Cortex of kidney (tissue), 1 donor: ENCODE results near the gene INTS12.

ENCODE experiments used
- DNase-seq: peaks from one replicate; lab custom pipeline; 2025; lab: John Stamatoyannopoulos, UW

The INTS12 gene

GRCh38 chr4:105683038-105683437 is 25.5 kb downstream of the INTS12 start:
- no peak for DNase-seq

GRCh38 chr4:105679186-105679585 is 29.3 kb downstream of the INTS12 start:
- no peak for DNase-seq

- no peak for DNase-seq
These were observed 30.8 kb downstream of the INTS12 start for GRCh38 chr4:105677709-105678108.

DNA sequence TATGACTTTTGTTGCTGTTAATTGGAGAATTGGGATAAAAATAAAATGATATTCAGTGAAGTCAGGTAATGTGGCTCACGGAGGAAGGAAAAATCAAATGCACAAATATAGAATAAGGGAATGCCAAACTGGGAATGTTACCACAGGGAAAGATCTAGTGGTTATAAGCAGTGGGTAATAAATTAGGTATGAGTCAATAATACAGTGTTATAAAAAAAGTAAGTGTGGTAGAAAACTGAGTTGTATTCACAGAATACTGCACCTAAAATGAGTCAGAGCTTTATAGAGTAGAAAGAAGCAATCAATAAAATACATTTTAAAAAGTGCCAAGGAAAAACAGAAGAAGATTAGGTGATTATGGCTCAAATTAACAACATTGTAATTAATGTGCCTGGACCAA is 34.5 kb downstream of the INTS12 start:
- no peak for DNase-seq

DNA sequence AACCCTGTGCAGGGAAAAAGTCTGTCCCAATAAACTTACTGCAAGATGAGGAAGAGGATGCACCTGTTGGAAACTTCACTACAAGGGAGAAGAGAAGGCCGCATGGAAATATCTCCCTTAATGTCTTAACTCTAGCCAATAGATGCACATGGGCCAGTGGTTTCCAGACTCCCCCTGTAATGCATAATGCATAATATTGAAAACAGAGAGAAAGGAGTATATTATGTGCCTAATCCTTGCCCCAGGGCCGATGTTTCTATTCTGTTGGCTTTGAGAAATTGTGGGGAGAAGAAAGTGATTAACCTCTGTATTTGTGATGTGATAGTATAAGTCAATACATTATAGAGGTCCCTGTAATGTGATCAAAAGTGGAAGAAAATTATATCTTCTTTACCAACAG is 37.2 kb downstream of the INTS12 start:
- DNase-seq, result no peak

- DNase-seq, result no peak
These were observed 37.8 kb downstream of the INTS12 start for GRCh38 chr4:105670684-105671083.

DNA sequence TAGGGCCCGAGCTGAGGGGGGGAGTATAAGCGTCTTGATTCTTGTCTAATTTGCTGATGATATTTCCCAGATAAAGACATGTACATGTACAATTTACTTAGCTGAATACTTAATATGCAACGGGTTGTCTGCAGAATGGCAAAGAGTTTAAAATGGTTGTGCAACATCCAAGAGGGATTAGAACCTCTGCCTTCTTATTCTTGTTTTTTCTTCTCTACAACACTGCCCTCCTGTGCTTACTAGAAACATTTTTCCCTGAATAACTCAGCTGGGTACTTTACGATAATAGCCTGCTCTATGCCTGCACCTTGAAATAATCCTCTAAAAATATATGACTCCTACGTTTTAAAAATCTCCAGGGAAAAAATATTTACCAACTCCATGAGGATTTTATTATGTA is 41.8 kb downstream of the INTS12 start:
- DNase-seq, result no peak

- no peak for DNase-seq
These were observed 45.4 kb downstream of the INTS12 start for GRCh38 chr4:105662935-105663675.

GRCh38 chr4:105661028-105661427 is 47.5 kb downstream of the INTS12 start:
- DNase-seq, result no peak

DNA sequence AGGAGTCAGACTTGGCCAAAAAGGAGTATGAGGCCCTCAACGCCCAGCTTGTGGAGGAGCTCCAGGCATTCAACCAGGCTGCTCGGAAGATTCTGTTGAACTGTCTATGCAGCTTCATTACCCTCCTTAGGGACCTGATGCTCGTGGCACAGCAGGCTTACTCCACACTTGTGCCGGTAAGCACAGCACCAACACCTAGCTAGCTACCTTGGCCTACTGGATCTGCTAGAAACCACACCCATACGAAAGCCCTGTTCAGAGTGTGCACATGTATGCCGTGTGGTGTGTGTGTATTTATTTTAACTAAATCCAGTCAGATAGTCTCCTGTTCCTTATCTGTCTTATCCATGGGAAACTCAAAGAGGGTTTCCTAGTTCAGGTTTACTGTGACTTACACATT is 49.3 kb downstream of the INTS12 start:
- no peak for DNase-seq

- DNase-seq, result no peak
These were observed 51.2 kb downstream of the INTS12 start for GRCh38 chr4:105657117-105657765.

DNA sequence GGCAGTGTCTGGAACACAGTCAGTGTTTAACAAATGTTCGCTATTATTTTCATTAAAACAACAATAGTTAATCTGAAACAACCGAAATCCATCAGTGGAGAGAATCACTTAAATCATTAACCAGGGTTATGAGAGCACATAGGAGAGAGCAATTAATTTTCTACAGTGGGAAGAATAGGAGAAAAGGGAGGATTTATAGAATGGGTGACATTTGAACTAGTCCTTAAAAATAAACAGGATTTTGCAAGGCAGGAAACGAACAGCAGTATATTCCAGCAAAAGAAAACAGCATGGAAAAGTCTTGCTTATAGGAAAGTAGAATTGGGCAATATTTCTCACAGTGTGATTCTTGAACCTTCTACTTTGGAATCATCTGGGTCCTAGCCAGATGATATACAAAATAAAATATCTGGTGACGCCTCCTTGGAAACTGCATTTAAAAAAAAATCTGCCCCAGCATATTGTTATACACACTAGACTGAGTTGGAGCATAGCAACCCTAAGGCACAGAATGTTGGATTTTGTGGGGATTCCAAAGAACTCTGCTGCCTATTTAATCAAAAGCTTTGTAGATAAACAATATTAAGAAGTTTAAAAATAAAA is 56.1 kb downstream of the INTS12 start:
- no peak for DNase-seq

DNA sequence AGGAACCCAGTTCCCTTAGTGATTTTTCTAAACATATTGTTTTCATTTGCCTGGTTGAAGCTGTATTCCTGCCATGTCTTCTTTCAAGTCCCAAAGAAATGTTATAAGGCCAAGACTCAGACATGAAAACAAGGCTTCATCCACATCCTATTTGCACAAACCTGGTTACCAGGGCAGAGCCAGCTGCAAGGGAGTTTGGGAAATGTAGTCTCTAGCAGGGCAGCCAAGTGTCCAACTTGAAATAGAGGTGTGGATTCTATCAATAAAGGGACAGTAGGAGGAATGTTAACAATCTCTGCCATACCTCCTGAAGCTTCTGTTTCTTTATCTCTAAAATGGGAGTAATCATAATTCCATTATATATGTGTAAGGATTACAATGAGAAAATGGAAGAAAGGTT is 56.6 kb downstream of the INTS12 start:
- DNase-seq, result no peak

DNA sequence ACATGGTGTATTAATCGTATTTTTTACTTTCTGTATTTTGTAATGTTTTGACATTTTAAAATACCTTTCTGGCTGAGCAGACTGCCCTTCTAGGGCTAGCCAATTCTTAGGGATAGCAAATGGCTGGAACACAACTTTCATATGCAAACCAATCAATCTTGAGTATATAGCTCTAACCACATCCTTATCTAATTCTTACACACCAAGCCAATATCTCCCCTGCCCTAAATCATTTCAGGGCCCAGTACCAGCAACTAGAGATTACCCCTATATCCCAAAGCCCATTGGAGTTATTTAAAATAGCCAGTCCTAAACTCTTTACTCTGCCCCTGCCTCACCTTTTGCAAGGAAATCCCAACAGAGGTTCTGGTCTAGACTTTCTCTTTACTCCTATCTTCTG is 58.3 kb downstream of the INTS12 start:
- no peak for DNase-seq

DNA sequence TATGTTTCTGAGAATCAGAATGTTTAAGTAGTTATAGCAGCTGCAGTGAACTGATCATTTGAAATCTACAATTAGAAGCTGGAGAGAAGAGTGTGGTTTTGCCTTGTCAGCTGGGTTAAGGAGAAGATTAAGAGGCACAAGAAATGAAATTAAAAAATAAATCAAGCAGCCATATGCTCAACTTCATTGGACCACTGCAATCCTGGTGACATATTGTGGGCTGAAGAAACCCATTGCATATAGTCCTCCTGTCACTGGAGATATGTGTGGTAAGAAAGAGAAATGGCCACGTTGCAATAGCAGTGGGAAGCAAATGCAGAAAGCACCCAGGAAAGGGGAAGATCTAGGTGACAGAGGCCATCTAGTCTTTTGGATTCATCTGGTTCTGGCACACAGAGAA is 63.0 kb downstream of the INTS12 start:
- DNase-seq, result no peak

DNA sequence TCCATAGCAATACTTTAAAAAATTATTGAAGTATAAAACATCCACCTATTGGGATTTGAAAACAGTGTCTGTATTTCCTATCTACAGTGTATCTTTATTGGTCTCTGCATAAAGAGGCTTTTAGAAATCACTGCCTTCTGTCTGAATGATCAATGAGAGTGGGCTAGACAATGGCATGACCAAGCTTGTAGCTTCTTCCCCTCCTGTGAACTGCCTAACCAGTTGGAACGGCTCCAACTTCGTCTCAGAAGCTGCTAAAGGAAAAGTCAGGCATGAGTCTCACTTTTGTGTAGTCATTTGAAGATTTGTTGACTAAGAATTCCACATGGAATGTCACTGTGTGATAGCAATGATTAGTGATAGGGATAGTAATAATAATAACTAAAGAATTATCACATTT is 64.2 kb downstream of the INTS12 start:
- no peak for DNase-seq

- DNase-seq, result no peak
These were observed 66.6 kb downstream of the INTS12 start for GRCh38 chr4:105641845-105642244.

DNA sequence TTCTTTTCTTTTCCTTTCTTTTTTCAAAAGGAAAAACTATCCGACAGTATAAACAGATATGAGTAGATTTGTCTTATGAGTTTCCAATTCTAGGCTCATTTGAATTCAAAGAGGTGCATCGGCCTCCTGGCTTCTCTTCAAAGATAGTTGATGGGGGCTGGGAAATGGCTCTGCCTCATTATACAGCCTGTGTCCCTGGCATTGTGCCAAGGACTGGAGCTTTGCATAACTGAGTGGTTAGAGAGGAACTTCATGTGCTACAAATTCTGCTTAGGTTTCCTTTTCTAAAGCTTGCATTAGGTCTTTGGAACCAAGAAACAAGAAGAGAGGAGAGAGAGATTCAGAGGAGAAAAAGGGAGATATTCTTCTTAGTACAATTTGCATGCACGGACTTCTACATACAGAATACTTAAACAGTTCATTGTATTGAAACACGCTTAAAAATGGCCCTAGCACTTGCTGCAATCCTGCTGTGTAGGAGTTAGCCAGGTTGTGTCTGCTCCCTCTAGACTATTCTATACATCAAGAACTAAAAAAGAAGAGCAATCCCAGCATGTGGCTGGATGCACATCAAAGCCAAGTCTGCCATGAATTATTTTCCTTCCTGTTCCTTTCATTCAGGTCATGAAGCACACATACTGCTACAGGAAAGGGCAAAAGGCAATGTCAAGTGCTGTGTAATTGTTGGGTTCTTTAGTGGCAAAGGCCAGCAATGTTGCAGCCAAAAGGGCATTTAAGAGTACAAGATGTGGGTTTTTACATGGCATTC is 70.9 kb downstream of the INTS12 start:
- DNase-seq, result no peak

DNA sequence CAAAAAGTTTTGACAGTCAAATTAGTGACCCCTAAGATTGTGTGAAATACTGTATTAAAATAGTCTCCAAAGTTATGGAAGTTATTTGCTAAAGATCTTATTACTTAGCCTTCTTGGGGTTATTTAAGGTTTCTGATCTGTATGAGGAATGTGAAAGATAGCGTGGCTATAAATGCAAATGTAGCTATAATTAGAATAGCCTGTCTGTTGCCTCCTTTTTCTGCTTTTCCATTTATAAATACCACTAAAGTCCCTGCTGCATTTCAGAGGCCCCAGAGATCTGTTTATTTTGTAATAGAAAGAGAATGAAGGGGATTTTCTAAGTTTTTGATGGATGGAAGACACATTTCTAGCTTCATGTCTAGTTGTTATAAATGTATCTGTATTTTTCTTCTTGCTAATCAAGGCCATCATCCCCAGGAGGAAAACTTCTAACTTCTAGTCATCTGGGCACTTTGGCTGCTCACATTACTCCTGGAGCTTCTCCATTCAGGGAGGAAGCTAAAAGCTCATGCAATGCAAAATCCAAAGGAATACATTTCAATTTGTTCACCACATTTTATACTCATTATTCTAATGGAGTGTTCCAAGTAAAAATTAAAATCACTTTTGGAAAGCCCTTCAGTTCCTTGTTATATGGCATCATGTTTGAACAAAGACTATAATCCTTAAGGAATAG is 73.9 kb downstream of the INTS12 start:
- DNase-seq, result no peak

DNA sequence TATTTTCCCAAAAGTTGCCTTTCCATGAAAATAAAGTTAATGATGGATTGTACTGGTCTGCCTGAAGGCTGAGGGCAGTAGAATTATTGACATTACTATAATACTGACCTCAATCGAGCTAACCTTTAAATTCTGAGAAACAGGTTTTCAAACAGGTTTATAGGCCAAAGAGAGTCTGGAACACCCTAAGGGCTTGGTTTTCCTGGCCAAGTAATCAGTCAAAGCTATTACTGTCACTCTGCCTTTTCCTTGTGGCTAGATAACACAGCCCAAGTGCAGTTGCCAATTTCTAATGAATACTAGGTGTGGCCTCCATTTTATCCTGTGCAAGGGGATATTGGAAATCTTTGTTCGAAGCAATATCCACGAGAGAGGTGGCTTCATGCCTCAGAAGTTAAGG is 75.2 kb downstream of the INTS12 start:
- DNase-seq, result no peak
